Smooth muscle cell (in vitro differentiated cells): ENCODE results near the gene CNTFR. TPM values are rescaled to one million over a fixed set of nuclear protein-coding genes. Genes with fewer than 3 reads are reported as not detected.

Source experiments
- DNase-seq: peaks from one replicate; lab custom pipeline; 2025; ENCODE audit not compliant: unreplicated experiment; lab: John Stamatoyannopoulos, UW
- H2AFZ ChIP-seq: fragments of 200-600 bp; sonication (generic); 2 replicates; pipeline ENCODE4 v1.6.0; 2016; ENCODE audit warnings: antibody characterized with exemption, low read depth, mild to moderate bottlenecking
- H3F3A ChIP-seq: fragments of 200-600 bp; sonication (generic); 2 replicates; pipeline ENCODE4 v1.6.0; 2017; ENCODE audit warnings: antibody characterized with exemption, low read depth
- H3K27ac ChIP-seq: fragments of 200-600 bp; sonication (generic); 2 replicates; pipeline ENCODE4 v1.5.1; 2016; ENCODE audit warnings: low read depth, mild to moderate bottlenecking
- H3K27me3 ChIP-seq: fragments of 200-600 bp; sonication (generic); 2 replicates; pipeline ENCODE4 v1.6.1; 2016; ENCODE audit warnings: low read depth, mild to moderate bottlenecking
- H3K36me3 ChIP-seq: fragments of 200-600 bp; sonication (generic); 2 replicates; pipeline ENCODE4 v1.5.1; 2016; ENCODE audit warnings: low read depth
- H3K4me1 ChIP-seq: fragments of 200-600 bp; sonication (generic); 2 replicates; pipeline ENCODE4 v1.5.1; 2016; ENCODE audit warnings: low read depth
- H3K4me2 ChIP-seq: fragments of 200-600 bp; sonication (generic); 2 replicates; pipeline ENCODE4 v1.6.0; 2016; ENCODE audit warnings: mild to moderate bottlenecking
- H3K4me3 ChIP-seq: fragments of 200-600 bp; sonication (generic); 2 replicates; pipeline ENCODE4 v1.5.1; 2016; ENCODE audit warnings: mild to moderate bottlenecking
- H3K79me2 ChIP-seq: fragments of 200-600 bp; sonication (generic); 2 replicates; pipeline ENCODE4 v1.6.0; 2016; ENCODE audit warnings: low read depth, mild to moderate bottlenecking
- H3K9ac ChIP-seq: fragments of 200-600 bp; sonication (generic); 2 replicates; pipeline ENCODE4 v1.6.0; 2016; ENCODE audit warnings: low read depth
- H3K9me3 ChIP-seq: fragments of 200-600 bp; sonication (generic); replicated peaks from 2 replicates; pipeline ENCODE4 v1.5.1; 2016; ENCODE audit warnings: low read depth
- H4K20me1 ChIP-seq: fragments of 200-600 bp; sonication (generic); 2 replicates; pipeline ENCODE4 v1.6.0; 2016; ENCODE audit warnings: low read depth
- CTCF ChIP-seq: fragments of 200-600 bp; sonication (generic); IDR thresholded peaks from 2 replicates; pipeline ENCODE4 v1.5.1; 2017; ENCODE audit warnings: borderline replicate concordance, mild to moderate bottlenecking, antibody characterized with exemption; ENCODE audit not compliant: insufficient read depth, poor library complexity, severe bottlenecking
- WGBS: methylation state at CpG from one replicate; pipeline ENCODE4 v1.1.7; 2016; ENCODE audit warnings: low lambda C conversion rate; 5-methylcytosine and 5-hydroxymethylcytosine counted together
- polyA plus RNA-seq: library from polyadenylated mRNA; unstranded; fragments of >200 nt; fragmentation: Nextera tagmentation; extraction: Ambion mirVana; gene quantifications from 2 replicates; pipeline ENCODE4 v1.2.1, GENCODE V29; 2016
- total RNA-seq: library from RNA; depleted of rRNA; stranded (reverse); fragments of >200 nt; gene quantifications from 2 replicates; pipeline ENCODE4 v1.2.3, GENCODE V29; 2014

CNTFR gene
- total and polyA plus RNA-seq, 2 experiments from 2014 or later, result 4.3 to 16.4 TPM

GRCh38 chr9:34606905-34607304 lies 17.4 kb upstream of the CNTFR start:
- H3F3A ChIP-seq, result no peaks in the 10 kb centered on the region
- no peak overlapping the region for H3K4me3 ChIP-seq
- peaks cover 7% of the 10 kb centered on the region for H3K4me1 ChIP-seq
- H3K4me2 ChIP-seq, result no peak overlapping the region
- H3K79me2 ChIP-seq, result peaks cover 3% of the 10 kb centered on the region
- WGBS, result 87% methylated on average over 3 of the region's 3 CpGs
- H3K27ac ChIP-seq, result no peak overlapping the region
- H3K9ac ChIP-seq, result no peak overlapping the region
- TF ChIP-seq CTCF, result no peak
- no peaks in the 10 kb centered on the region for H3K36me3 ChIP-seq
- no peaks in the 10 kb centered on the region for H4K20me1 ChIP-seq
- H2AFZ ChIP-seq, result no peak overlapping the region
- no peaks in the 10 kb centered on the region for H3K9me3 ChIP-seq
- no peaks in the 10 kb centered on the region for H3K27me3 ChIP-seq
- no peak for DNase-seq

DNA sequence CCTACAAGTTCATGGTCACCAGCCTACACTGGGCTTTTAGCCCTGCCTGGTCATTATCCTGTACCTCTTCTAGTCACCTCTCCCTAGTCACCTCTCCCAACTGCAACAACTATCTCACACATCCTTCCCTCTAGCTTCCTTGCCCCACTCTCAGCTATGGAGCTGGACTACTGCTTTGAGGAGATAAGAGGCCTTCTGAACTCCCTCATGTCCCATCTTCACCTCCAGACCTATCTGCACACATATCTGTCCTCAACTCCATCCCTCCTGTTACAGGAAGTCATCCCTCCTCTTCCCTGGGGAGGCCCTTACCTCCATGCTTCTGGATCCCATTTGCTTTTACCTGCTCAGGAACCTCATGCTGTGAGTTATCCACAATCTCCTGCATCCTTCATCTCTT lies 16.7 kb upstream of the CNTFR start:
- Histone ChIP-seq H2AFZ (no peak overlapping the region), H3K9ac (no peak overlapping the region), H3K36me3 (no peaks in the 10 kb centered on the region), H3K27ac (no peak overlapping the region), H4K20me1 (no peaks in the 10 kb centered on the region), H3K9me3 (no peaks in the 10 kb centered on the region), H3K4me1 (peaks cover 4% of the 10 kb centered on the region), H3K4me3 (no peak overlapping the region), H3K79me2 (no peaks in the 10 kb centered on the region), H3K27me3 (no peaks in the 10 kb centered on the region), H3K4me2 (no peak overlapping the region), H3F3A (no peaks in the 10 kb centered on the region)
- no peak for DNase-seq
- TF ChIP-seq CTCF, result no peak

GRCh38 chr9:34603610-34604231 lies 14.2 kb upstream of the CNTFR start:
- DNase-seq, result peak; percentile 50
- no peaks in the 10 kb centered on the region for H3K36me3 ChIP-seq

More at GRCh38 chr9:34603610-34604231, 14.2 kb upstream of the CNTFR start:
- H3K4me1 ChIP-seq, result no peaks in the 10 kb centered on the region
- H3K4me3 ChIP-seq, result no peak overlapping the region
- no peaks in the 10 kb centered on the region for H3F3A ChIP-seq
- peak; percentile 93 for TF ChIP-seq CTCF
- no peaks in the 10 kb centered on the region for H4K20me1 ChIP-seq
- H3K27me3 ChIP-seq, result no peaks in the 10 kb centered on the region
- no peaks in the 10 kb centered on the region for H3K9me3 ChIP-seq
- H3K79me2 ChIP-seq, result no peaks in the 10 kb centered on the region
- H3K4me2 ChIP-seq, result no peak overlapping the region
- 48% methylated on average over 4 of the region's 4 CpGs for WGBS
- no peak overlapping the region for H3K27ac ChIP-seq
- no peak overlapping the region for H2AFZ ChIP-seq
- H3K9ac ChIP-seq, result no peak overlapping the region
